GM12878 (cell line): Measurements from ENCODE around the gene SLU7. TPM values are rescaled to one million over a fixed set of nuclear protein-coding genes. Genes with fewer than 3 reads are reported as not detected.

Experiments used
- BHLHE40 ChIP-seq, 2 experiments: fragments of 450-650 bp in 1 of 2; IDR thresholded peaks; 2 replicates each; pipeline ENCODE4 v1.6.1; 2011 to 2017; ENCODE audit warnings: low read depth in 2 of 2, borderline replicate concordance in 1 of 2, improper control_type of control experiment in 1 of 2, low read length in 1 of 2, mild to moderate bottlenecking in 1 of 2
- CBX3 ChIP-seq: fragments of 200-600 bp; sonication (generic); IDR thresholded peaks from 2 replicates; pipeline ENCODE4 v1.6.1; 2016; ENCODE audit warnings: low read depth, borderline replicate concordance
- CBX5 ChIP-seq: sonication (generic); IDR thresholded peaks from 2 replicates; pipeline ENCODE4 v1.6.1; 2016; ENCODE audit warnings: low read depth, moderate library complexity, mild to moderate bottlenecking, inconsistent platforms
- CHD1 ChIP-seq: IDR thresholded peaks from 2 replicates; pipeline ENCODE4 v1.6.1; 2012; ENCODE audit warnings: low read depth, low read length, improper control_type of control experiment
- CHD2 ChIP-seq: IDR thresholded peaks from 2 replicates; pipeline ENCODE4 v1.6.1; 2011; ENCODE audit warnings: low read depth, low read length, improper control_type of control experiment, borderline replicate concordance
- ETV6 ChIP-seq, 2 experiments: fragments of 450-650 bp in 1 of 2; IDR thresholded peaks in 1 of 2; conservative IDR thresholded peaks in 1 of 2; 2 replicates each; pipeline ENCODE4 v1.6.1; 2014; ENCODE audit warnings: antibody characterized with exemption in 1 of 2, borderline replicate concordance in 1 of 2, low read depth in 1 of 2, mild to moderate bottlenecking in 1 of 2, moderate library complexity in 1 of 2
- FOXK2 ChIP-seq: fragments of 450-650 bp; IDR thresholded peaks from 2 replicates; pipeline ENCODE4 v1.6.1; 2017; ENCODE audit warnings: mild to moderate bottlenecking, moderate library complexity
- KAT2A ChIP-seq: conservative IDR thresholded peaks from 2 replicates; pipeline ENCODE4 v1.6.1; 2011; ENCODE audit warnings: low read depth, low read length; ENCODE audit not compliant: control insufficient read depth
- POLR2A ChIP-seq: IDR thresholded peaks from 2 replicates; pipeline ENCODE4 v1.6.1; 2011; ENCODE audit warnings: low read depth, mild to moderate bottlenecking, low read length
- POU2F2 ChIP-seq: IDR thresholded peaks from 3 replicates; pipeline ENCODE4 v1.6.1; 2011; ENCODE audit warnings: low read depth, mild to moderate bottlenecking, low read length, borderline replicate concordance
- SRF ChIP-seq, 2 experiments: IDR thresholded peaks; 2 replicates each; pipeline ENCODE4 v1.6.1; 2011; ENCODE audit warnings: low read depth in 2 of 2, low read length in 2 of 2, mild to moderate bottlenecking in 1 of 2, moderate library complexity in 1 of 2
- TCF7 ChIP-seq: IDR thresholded peaks from 2 replicates; pipeline ENCODE4 v1.6.1; 2014; ENCODE audit warnings: antibody characterized with exemption, borderline replicate concordance
- polyA plus RNA-seq, 11 experiments: library from polyadenylated mRNA; depleted of rRNA in 4 of 11; unstranded in 6 of 11; stranded (reverse) in 5 of 11; fragments of >200 nt; fragmentation: Nextera tagmentation in 4 of 11; fragmentation: Illumina TruSeq in 1 of 11; extraction: Ambion mirVana in 4 of 11; extraction: Trizol in 1 of 11; gene quantifications; 1 replicate in 1 of 11; 2 replicates in 10 of 11; pipeline versions ENCODE4 v1.2.1 to v1.2.3, GENCODE V29; 2011 to 2016; ENCODE audit warnings: inconsistent platforms in 2 of 11, missing spikeins in 2 of 11, low read depth in 1 of 11
- total RNA-seq, 4 experiments: library from RNA; depleted of rRNA in 3 of 4; stranded (reverse); fragments of >200 nt in 3 of 4; fragmentation: Illumina TruSeq in 1 of 4; extraction: Trizol in 1 of 4; gene quantifications; 2 replicates each; pipeline versions ENCODE4 v1.2.1 to v1.2.3, GENCODE V29; 2013 to 2021
- TF ChIP-seq, protein P1 (sequence below): IDR thresholded peaks from 2 replicates; pipeline ENCODE4 v1.6.1; 2011; ENCODE audit warnings: borderline replicate concordance, low read depth, mild to moderate bottlenecking, moderate library complexity, mixed read lengths, low read length; ENCODE audit not compliant: insufficient read depth; ENCODE audit errors: extremely low read length
- TF ChIP-seq, protein P2 (sequence below): IDR thresholded peaks from 2 replicates; pipeline ENCODE4 v1.6.1; 2012; ENCODE audit warnings: mild to moderate bottlenecking, low read depth, low read length
- TF ChIP-seq, protein P3 (sequence below): fragments of 450-650 bp; IDR thresholded peaks from 2 replicates; pipeline ENCODE4 v1.6.1; 2017; ENCODE audit warnings: mild to moderate bottlenecking
- TF ChIP-seq, protein P4 (sequence below): fragments of 450-650 bp; IDR thresholded peaks from 2 replicates; pipeline ENCODE4 v1.6.1; 2017; ENCODE audit warnings: mild to moderate bottlenecking, low read depth, inconsistent platforms; ENCODE audit not compliant: poor library complexity, severe bottlenecking

SLU7 gene
- total and polyA plus RNA-seq, 10 of the 15 experiments (the other 5 are each of a cell fraction or from before 2014, with no cell fraction given): 32.7 to 55.2 (median 46.6) TPM

DNA sequence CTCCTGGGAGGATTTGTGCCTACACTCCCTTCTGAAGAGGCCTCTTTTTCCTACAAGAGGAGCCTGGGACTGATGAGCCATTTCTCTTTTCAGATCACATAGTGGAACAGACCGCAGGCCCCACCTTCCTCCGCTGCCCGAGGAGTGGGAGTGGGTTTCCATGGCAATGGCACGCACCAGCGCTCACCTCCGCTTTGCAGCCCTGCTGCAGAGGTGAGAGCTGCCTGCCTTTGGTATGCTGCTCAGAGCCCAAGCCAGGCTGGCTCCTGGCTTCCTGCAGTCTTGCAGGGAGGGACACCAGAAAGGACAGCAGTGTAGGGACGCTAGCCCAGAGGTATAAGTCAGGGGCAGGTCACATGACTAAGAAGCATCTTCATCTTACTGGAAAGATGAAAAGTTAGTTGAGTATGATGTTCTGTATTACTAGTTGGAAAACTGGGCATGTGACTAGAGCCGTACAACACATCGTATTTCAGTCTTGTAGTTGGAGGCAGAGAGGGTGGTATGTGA is 15.2 kb upstream of the SLU7 start (continued):
- TF ChIP-seq, protein P1, sequence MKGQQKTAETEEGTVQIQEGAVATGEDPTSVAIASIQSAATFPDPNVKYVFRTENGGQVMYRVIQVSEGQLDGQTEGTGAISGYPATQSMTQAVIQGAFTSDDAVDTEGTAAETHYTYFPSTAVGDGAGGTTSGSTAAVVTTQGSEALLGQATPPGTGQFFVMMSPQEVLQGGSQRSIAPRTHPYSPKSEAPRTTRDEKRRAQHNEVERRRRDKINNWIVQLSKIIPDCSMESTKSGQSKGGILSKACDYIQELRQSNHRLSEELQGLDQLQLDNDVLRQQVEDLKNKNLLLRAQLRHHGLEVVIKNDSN: no peak
- 0 out of 2 replicates have a peak, but pooled peaks have one; percentile 43 for TF ChIP-seq CBX5
- TF ChIP-seq CBX3: no peak
- TF ChIP-seq POU2F2: 0 out of 3 replicates have a peak, but pooled peaks have one; percentile 24
- peak; percentile 33; the same call in 1 of the 2 replicates for TF ChIP-seq POLR2A
- TF ChIP-seq, protein P2, sequence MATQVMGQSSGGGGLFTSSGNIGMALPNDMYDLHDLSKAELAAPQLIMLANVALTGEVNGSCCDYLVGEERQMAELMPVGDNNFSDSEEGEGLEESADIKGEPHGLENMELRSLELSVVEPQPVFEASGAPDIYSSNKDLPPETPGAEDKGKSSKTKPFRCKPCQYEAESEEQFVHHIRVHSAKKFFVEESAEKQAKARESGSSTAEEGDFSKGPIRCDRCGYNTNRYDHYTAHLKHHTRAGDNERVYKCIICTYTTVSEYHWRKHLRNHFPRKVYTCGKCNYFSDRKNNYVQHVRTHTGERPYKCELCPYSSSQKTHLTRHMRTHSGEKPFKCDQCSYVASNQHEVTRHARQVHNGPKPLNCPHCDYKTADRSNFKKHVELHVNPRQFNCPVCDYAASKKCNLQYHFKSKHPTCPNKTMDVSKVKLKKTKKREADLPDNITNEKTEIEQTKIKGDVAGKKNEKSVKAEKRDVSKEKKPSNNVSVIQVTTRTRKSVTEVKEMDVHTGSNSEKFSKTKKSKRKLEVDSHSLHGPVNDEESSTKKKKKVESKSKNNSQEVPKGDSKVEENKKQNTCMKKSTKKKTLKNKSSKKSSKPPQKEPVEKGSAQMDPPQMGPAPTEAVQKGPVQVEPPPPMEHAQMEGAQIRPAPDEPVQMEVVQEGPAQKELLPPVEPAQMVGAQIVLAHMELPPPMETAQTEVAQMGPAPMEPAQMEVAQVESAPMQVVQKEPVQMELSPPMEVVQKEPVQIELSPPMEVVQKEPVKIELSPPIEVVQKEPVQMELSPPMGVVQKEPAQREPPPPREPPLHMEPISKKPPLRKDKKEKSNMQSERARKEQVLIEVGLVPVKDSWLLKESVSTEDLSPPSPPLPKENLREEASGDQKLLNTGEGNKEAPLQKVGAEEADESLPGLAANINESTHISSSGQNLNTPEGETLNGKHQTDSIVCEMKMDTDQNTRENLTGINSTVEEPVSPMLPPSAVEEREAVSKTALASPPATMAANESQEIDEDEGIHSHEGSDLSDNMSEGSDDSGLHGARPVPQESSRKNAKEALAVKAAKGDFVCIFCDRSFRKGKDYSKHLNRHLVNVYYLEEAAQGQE: no peak
- no peak for TF ChIP-seq ETV6 (conservative IDR thresholded peaks at IDR 0.05 in 1 of 2, IDR thresholded peaks at IDR 0.05 in 1 of 2; ENCODE audit: borderline replicate concordance in 1 of 2, low read depth in 1 of 2)
- no peak for TF ChIP-seq SRF (IDR thresholded peaks at IDR 0.05; ENCODE audit: low read depth in 2 of 2, low read length in 2 of 2)
- no peak for TF ChIP-seq CHD1
- no peak for TF ChIP-seq FOXK2
- peak; percentile 62 to 83; a peak in 3 of 4 replicates for TF ChIP-seq BHLHE40 (IDR thresholded peaks at IDR 0.05; ENCODE audit: borderline replicate concordance in 1 of 2, low read depth in 2 of 2, low read length in 1 of 2)
- TF ChIP-seq, protein P3, sequence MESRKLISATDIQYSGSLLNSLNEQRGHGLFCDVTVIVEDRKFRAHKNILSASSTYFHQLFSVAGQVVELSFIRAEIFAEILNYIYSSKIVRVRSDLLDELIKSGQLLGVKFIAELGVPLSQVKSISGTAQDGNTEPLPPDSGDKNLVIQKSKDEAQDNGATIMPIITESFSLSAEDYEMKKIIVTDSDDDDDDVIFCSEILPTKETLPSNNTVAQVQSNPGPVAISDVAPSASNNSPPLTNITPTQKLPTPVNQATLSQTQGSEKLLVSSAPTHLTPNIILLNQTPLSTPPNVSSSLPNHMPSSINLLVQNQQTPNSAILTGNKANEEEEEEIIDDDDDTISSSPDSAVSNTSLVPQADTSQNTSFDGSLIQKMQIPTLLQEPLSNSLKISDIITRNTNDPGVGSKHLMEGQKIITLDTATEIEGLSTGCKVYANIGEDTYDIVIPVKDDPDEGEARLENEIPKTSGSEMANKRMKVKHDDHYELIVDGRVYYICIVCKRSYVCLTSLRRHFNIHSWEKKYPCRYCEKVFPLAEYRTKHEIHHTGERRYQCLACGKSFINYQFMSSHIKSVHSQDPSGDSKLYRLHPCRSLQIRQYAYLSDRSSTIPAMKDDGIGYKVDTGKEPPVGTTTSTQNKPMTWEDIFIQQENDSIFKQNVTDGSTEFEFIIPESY: no peak
- no peak for TF ChIP-seq TCF7
- no peak for TF ChIP-seq KAT2A
- peak; percentile 34; the same call in 1 of the 2 replicates for TF ChIP-seq CHD2
- TF ChIP-seq, protein P4, sequence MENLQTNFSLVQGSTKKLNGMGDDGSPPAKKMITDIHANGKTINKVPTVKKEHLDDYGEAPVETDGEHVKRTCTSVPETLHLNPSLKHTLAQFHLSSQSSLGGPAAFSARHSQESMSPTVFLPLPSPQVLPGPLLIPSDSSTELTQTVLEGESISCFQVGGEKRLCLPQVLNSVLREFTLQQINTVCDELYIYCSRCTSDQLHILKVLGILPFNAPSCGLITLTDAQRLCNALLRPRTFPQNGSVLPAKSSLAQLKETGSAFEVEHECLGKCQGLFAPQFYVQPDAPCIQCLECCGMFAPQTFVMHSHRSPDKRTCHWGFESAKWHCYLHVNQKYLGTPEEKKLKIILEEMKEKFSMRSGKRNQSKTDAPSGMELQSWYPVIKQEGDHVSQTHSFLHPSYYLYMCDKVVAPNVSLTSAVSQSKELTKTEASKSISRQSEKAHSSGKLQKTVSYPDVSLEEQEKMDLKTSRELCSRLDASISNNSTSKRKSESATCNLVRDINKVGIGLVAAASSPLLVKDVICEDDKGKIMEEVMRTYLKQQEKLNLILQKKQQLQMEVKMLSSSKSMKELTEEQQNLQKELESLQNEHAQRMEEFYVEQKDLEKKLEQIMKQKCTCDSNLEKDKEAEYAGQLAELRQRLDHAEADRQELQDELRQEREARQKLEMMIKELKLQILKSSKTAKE: no peak
